ENCODE measurements around the gene KRT83. TPM values are rescaled to one million over a fixed set of nuclear protein-coding genes. Genes with fewer than 3 reads are reported as not detected.
"Not testable (repeated sequence)": the region's sequence is repeated elsewhere in the genome, so short reads cannot be mapped to it uniquely, and the experiment has no call there.

The KRT83 gene
- total RNA-seq, 1 experiment from 2014 or later: 12.2 TPM

- no peaks in the 10 kb centered on the region for H3K9me3 Mint-ChIP-seq (ENCODE audit: unreplicated experiment)
- BruUV-seq (replicated peaks): no TSS peak
- ChIA-PET CTCF (interaction anchor here (0.8 to 2.9 kb wide), 6 partner anchors 9 to 574 kb away, joined by 3 to 25 read pairs (median 6); no protein-coding TSS in a partner anchor), POLR2A (interaction anchor here (0.6 kb wide), 1 partner anchor 1073 kb away, joined by 3 read pairs; no protein-coding TSS in a partner anchor)
- peak; percentile 32 for TF ChIP-seq CTCF (IDR thresholded peaks at IDR 0.05; ENCODE audit: unreplicated experiment)
- H3K36me3 Mint-ChIP-seq (ENCODE audit: insufficient read depth, unreplicated experiment): no peaks in the 10 kb centered on the region
- peak; percentile 37 for DNase-seq (ENCODE audit: unreplicated experiment)
- peaks cover 28% of the 10 kb centered on the region for H3K4me1 Mint-ChIP-seq (ENCODE audit: insufficient read depth, unreplicated experiment)
- H3K4me3 Mint-ChIP-seq (ENCODE audit: unreplicated experiment): no peak overlapping the region
- peaks cover 13% of the 10 kb centered on the region for H3K27me3 Mint-ChIP-seq (ENCODE audit: insufficient read depth, unreplicated experiment)
- H3K27ac Mint-ChIP-seq (ENCODE audit: low read depth, unreplicated experiment): peak overlapping the region; percentile 49
- intact Hi-C loops (cut with micrococcal nuclease): no loop called here
These were observed 15.1 kb downstream of the KRT83 start for GRCh38 chr12:52305921-52306705.

GRCh38 chr12:52304941-52305411 lies 16.2 kb downstream of the KRT83 start:
- H3K4me3 Mint-ChIP-seq (ENCODE audit: unreplicated experiment); H3K27ac Mint-ChIP-seq (ENCODE audit: low read depth, unreplicated experiment); CTCF ChIA-PET; H3K36me3 Mint-ChIP-seq (ENCODE audit: insufficient read depth, unreplicated experiment); BruUV-seq (replicated peaks); intact Hi-C loops (cut with micrococcal nuclease); H3K9me3 Mint-ChIP-seq (ENCODE audit: unreplicated experiment): not testable (repeated sequence)
- POLR2A ChIA-PET: interaction anchor here (0.7 kb wide), 1 partner anchor 19 kb away, joined by 5 read pairs; no protein-coding TSS in a partner anchor
- H3K4me1 Mint-ChIP-seq (ENCODE audit: insufficient read depth, unreplicated experiment): peaks cover 28% of the 10 kb centered on the region
- peak; percentile 70 for DNase-seq (ENCODE audit: unreplicated experiment)
- peaks cover 13% of the 10 kb centered on the region for H3K27me3 Mint-ChIP-seq (ENCODE audit: insufficient read depth, unreplicated experiment)

GRCh38 chr12:52302242-52302914 lies 18.8 kb downstream of the KRT83 start:
- H3K9me3 Mint-ChIP-seq (ENCODE audit: unreplicated experiment); H3K27me3 Mint-ChIP-seq (ENCODE audit: insufficient read depth, unreplicated experiment); DNase-seq (ENCODE audit: unreplicated experiment); POLR2A ChIA-PET; H3K4me3 Mint-ChIP-seq (ENCODE audit: unreplicated experiment); BruUV-seq (replicated peaks); intact Hi-C loops (cut with micrococcal nuclease); H3K27ac Mint-ChIP-seq (ENCODE audit: low read depth, unreplicated experiment); CTCF ChIA-PET; H3K36me3 Mint-ChIP-seq (ENCODE audit: insufficient read depth, unreplicated experiment): not testable (repeated sequence)
- peaks cover 20% of the 10 kb centered on the region for H3K4me1 Mint-ChIP-seq (ENCODE audit: insufficient read depth, unreplicated experiment)

GRCh38 chr12:52301721-52302120 lies 19.5 kb downstream of the KRT83 start:
- H3K4me1 Mint-ChIP-seq (ENCODE audit: insufficient read depth, unreplicated experiment): peaks cover 20% of the 10 kb centered on the region
- CTCF ChIA-PET; H3K27me3 Mint-ChIP-seq (ENCODE audit: insufficient read depth, unreplicated experiment); H3K9me3 Mint-ChIP-seq (ENCODE audit: unreplicated experiment); H3K36me3 Mint-ChIP-seq (ENCODE audit: insufficient read depth, unreplicated experiment); intact Hi-C loops (cut with micrococcal nuclease); BruUV-seq (replicated peaks); DNase-seq (ENCODE audit: unreplicated experiment); POLR2A ChIA-PET; H3K4me3 Mint-ChIP-seq (ENCODE audit: unreplicated experiment); H3K27ac Mint-ChIP-seq (ENCODE audit: low read depth, unreplicated experiment): not testable (repeated sequence)

GRCh38 chr12:52300796-52301691 lies 20.2 kb downstream of the KRT83 start:
- CTCF ChIA-PET: no interaction called here
- BruUV-seq (replicated peaks): no TSS peak
- no peaks in the 10 kb centered on the region for H3K36me3 Mint-ChIP-seq (ENCODE audit: insufficient read depth, unreplicated experiment)
- TF ChIP-seq CTCF (IDR thresholded peaks at IDR 0.05; ENCODE audit: unreplicated experiment): no peak
- no peak overlapping the region for H3K4me3 Mint-ChIP-seq (ENCODE audit: unreplicated experiment)
- no peaks in the 10 kb centered on the region for H3K27me3 Mint-ChIP-seq (ENCODE audit: insufficient read depth, unreplicated experiment)
- POLR2A ChIA-PET: no interaction called here
- no peak for DNase-seq (ENCODE audit: unreplicated experiment)
- H3K4me1 Mint-ChIP-seq (ENCODE audit: insufficient read depth, unreplicated experiment): peaks cover 16% of the 10 kb centered on the region
- no peaks in the 10 kb centered on the region for H3K9me3 Mint-ChIP-seq (ENCODE audit: unreplicated experiment)
- intact Hi-C loops (cut with micrococcal nuclease): no loop called here
- no peak overlapping the region for H3K27ac Mint-ChIP-seq (ENCODE audit: low read depth, unreplicated experiment)

All from MCF 10A (cell line).